Heart right ventricle (tissue), 16 donors: ENCODE measurements around the gene KHSRP. TPM values are rescaled to one million over a fixed set of nuclear protein-coding genes. Genes with fewer than 3 reads are reported as not detected.

ENCODE experiments used
- ATAC-seq, 8 donors: fragments of 200-7000 bp; cut with Tn5 transposase; one replicate each; pipeline ENCODE4 v1.9.1; 2020; ENCODE audit warnings: mild to moderate bottlenecking in 8 of 8, moderate library complexity in 8 of 8, moderate number of reproducible peaks in 1 of 8
- DNase-seq, 2 donors: peaks; one replicate each; pipeline ENCODE4 v3.0.0-alpha.2; 2020
- H3K27ac ChIP-seq, 10 donors: fragments of 200-600 bp; sonication (generic) in 2 of 10; one replicate each; pipeline versions ENCODE4 v1.5.0 to v1.8.0; 2020 to 2022; ENCODE audit warnings: mild to moderate bottlenecking in 3 of 10
- H3K27me3 ChIP-seq, 7 donors: fragments of 200-600 bp; one replicate each; pipeline ENCODE4 v1.8.0; 2021 to 2022; ENCODE audit warnings: mild to moderate bottlenecking in 2 of 7
- H3K36me3 ChIP-seq, 9 donors: fragments of 200-600 bp; sonication (generic) in 1 of 9; one replicate each; pipeline versions ENCODE4 v1.5.0 to v1.8.0; 2020 to 2022; ENCODE audit warnings: mild to moderate bottlenecking in 2 of 9
- H3K4me1 ChIP-seq, 9 donors: fragments of 200-600 bp; sonication (generic) in 1 of 9; one replicate each; pipeline versions ENCODE4 v1.5.0 to v1.8.0; 2020 to 2022; ENCODE audit warnings: mild to moderate bottlenecking in 4 of 9
- H3K4me3 ChIP-seq, 10 donors: fragments of 200-600 bp; sonication (generic) in 2 of 10; one replicate each; pipeline versions ENCODE4 v1.5.0 to v1.8.0; 2020 to 2022; ENCODE audit warnings: mild to moderate bottlenecking in 7 of 10, moderate library complexity in 2 of 10
- H3K9me3 ChIP-seq, 11 donors: fragments of 200-600 bp in 10 of 11; sonication (generic) in 2 of 11; one replicate each; pipeline versions ENCODE4 v1.5.0 to v1.8.0; 2013 to 2022; ENCODE audit warnings: mild to moderate bottlenecking in 2 of 11, control low read depth in 1 of 11, moderate library complexity in 1 of 11
- WGBS, 2 donors: extraction: QIAGEN DNeasy Blood & Tissue Kit; methylation state at CpG; one replicate each; pipeline ENCODE4 v1.1.7; 2013; ENCODE audit warnings: inconsistent platforms in 1 of 2; 5-methylcytosine and 5-hydroxymethylcytosine counted together
- intact Hi-C, 10 donors: fragments of 100-400 bp; cut with DNase I; formaldehyde crosslinking; loops; one replicate each; pipeline versions ENCODE4 v1.11.1 to v1.14.2; 2022
- polyA plus RNA-seq, 2 donors: library from polyadenylated mRNA; stranded (reverse); fragments of 200-250 nt; gene quantifications; one replicate each; pipeline ENCODE4 v1.2.3, GENCODE V29; 2013
- total RNA-seq, 10 donors: library from RNA; stranded (reverse); fragmentation: NEBNext Ultra II Directional in 3 of 10; extraction: Animal tissue kit (Norgen Biotek cat#: 25700) in 3 of 10; gene quantifications; one replicate each; pipeline versions ENCODE4 v1.2.1 to v1.2.4, GENCODE V29; 2021 to 2023
- TF ChIP-seq, protein P1 (sequence below), 9 donors: fragments of 200-600 bp; sonication (generic) in 2 of 9; IDR thresholded peaks; one replicate each; pipeline versions ENCODE4 v1.5.0 to v1.8.0; 2021 to 2022; ENCODE audit warnings: antibody characterized with exemption in 9 of 9, mild to moderate bottlenecking in 5 of 9, moderate library complexity in 1 of 9
- donor health status: Arrhythmogenic right ventricular cardiomyopathy.
- donor health status: ischemic (EF 13 %, LVEDD 7.1; RV severe dilation, severe dysfunction).
- donor health status: healthy with polysubstance abuse.
- donor health status: DM: no; HTN: yes; CAD: no.
- donor health status: DM: no; HTN: no; CAD: no.
- donor health status: ischemic (EF 25% LVEDD 6.9; RV normal size, moderate dysfunction).
- donor health status: ischemic (EF 25% LVEDD 5.7; RV mildly dilated, moderate dysfunction).
- donor health status: healthy.
- donor health status: DM: yes; HTN: yes; CAD: no.
- donor health status: Ischemic cardiomyopathy.
- donor health status: ischemic (EF 35%, LVEDD 5.7; RV mildly dilated, moderate dysfunction).
- donor health status: nonischemic (EF 11% LVEDD 7.7; RV severe dilation, severe dysfunction).
- donor health status: DM: yes; HTN: yes; CAD: no.
- donor health status: PGD.
- donor health status: ischemic (EF 29% LVEDD 5.4; RV normal size, mild dysfunction).
- donor health status: nonischemic (EF 23%, LVEDD 6.1; RV moderate dilation, normal function).

KHSRP gene
- total and polyA plus RNA-seq, 12 donors: 50.9 to 125 (median 86.4) TPM

DNA sequence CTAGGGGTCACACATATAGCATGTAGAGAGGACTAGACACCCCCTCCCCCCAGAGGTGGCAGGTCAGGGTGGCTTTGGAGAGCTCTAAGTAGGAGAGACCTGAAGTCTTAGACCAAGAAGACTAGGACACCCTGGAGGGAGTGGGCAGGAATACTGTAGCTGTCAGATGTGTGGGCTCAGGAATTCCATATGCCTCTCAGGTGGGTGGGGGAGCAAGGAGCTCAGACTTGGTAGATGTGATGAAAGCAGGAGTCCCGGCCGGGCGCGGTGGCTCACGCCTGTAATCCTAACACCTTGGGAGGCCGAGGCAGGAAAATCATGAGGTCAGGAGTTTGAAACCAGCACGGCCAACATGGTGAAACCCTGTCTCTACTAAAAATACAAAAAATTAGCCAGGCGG, 41.1 kb upstream of the KHSRP start:
- DNase-seq (no peak), ATAC-seq (no peak)
- intact Hi-C loops: no loop called here
- peaks cover 0 to 8% (median 2%) of the 10 kb centered on the region in 9 donors for H3K4me1 ChIP-seq
- peaks cover 7 to 54% (median 38%) of the 10 kb centered on the region in 7 donors for H3K27me3 ChIP-seq
- WGBS, 2 donors: 85 to 90% methylated on average over 8 of the region's 8 CpGs
- TF ChIP-seq, protein P1, sequence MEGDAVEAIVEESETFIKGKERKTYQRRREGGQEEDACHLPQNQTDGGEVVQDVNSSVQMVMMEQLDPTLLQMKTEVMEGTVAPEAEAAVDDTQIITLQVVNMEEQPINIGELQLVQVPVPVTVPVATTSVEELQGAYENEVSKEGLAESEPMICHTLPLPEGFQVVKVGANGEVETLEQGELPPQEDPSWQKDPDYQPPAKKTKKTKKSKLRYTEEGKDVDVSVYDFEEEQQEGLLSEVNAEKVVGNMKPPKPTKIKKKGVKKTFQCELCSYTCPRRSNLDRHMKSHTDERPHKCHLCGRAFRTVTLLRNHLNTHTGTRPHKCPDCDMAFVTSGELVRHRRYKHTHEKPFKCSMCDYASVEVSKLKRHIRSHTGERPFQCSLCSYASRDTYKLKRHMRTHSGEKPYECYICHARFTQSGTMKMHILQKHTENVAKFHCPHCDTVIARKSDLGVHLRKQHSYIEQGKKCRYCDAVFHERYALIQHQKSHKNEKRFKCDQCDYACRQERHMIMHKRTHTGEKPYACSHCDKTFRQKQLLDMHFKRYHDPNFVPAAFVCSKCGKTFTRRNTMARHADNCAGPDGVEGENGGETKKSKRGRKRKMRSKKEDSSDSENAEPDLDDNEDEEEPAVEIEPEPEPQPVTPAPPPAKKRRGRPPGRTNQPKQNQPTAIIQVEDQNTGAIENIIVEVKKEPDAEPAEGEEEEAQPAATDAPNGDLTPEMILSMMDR (IDR thresholded peaks at IDR 0.05): no peak
- no peak overlapping the region for H3K27ac ChIP-seq
- H3K9me3 ChIP-seq: no peaks in the 10 kb centered on the region
- H3K36me3 ChIP-seq: peaks cover 0 to 5% (median 0%) of the 10 kb centered on the region in 9 donors
- H3K4me3 ChIP-seq: no peak overlapping the region

DNA sequence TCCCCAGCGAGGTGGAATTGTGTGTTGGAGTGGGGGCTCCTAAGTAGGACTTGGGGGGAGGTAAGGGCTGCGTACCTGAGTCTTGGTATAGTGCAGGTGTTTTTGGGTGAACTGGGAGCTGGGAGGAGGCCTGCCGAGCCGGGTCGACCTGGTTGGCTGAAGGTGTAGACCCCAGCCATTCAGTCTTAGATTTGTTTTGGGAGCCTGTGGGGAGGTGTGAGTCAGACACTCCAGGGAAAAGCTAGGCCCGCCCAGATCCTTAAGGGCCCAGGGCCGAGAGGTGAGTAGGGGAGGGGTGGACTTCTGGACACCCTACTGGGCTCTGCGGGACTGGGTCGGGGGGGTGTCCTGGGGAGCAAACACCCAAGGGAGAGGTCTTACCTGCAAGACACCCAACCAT, 40.4 kb upstream of the KHSRP start:
- Histone ChIP-seq H3K27me3 (peaks cover 7 to 54% (median 38%) of the 10 kb centered on the region in 7 donors), H3K4me1 (peaks cover 0 to 15% (median 4%) of the 10 kb centered on the region in 9 donors), H3K4me3 (no peak overlapping the region), H3K9me3 (no peaks in the 10 kb centered on the region), H3K27ac (no peak overlapping the region), H3K36me3 (peaks cover 0 to 5% (median 0%) of the 10 kb centered on the region in 9 donors)
- DNase-seq: no peak
- intact Hi-C loops: no loop called here
- WGBS, 2 donors: 40 to 52% methylated on average over 9 of the region's 9 CpGs
- TF ChIP-seq, protein P1 (IDR thresholded peaks at IDR 0.05): no peak
- ATAC-seq: no peak

DNA sequence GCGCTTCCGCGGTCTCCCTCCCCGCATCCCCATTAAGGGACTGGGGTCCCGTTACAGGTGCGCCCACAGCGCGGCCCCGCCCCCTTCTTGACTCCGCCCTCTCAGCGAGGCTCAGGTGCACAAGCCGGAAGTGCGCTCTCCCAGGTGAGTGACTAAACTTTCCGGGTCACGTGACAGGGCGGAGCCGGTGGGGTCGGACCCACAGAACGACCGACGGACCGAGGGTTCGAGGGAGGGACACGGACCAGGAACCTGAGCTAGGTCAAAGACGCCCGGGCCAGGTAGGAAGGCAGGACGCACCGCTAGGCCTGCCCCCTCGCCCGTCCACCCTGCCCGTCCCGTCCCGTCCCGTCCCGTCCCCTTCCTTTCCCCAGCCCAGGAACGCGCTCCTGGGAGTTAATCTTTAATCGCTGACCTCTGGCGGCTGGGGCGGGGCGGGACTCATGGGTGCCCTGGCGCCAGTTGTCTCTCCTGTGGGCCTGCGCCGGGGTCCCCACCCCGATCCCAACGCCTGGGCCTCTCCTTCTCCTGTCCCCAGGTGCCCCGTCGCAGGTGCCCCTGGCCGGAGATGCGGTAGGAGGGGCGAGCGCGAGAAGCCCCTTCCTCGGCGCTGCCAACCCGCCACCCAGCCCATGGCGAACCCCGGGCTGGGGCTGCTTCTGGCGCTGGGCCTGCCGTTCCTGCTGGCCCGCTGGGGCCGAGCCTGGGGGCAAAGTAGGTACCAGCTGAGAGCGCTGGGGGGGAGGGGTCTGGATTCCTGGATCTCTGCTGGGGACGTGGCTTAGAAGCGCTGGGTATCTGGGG, 39.7 kb upstream of the KHSRP start, which contains the start of gene CRB3:
CRB3 (plus strand) TSS at position 202 of the 804 bp plus-strand sequence; CDS start at position 633, 431 bp downstream.
- intact Hi-C loops: no loop called here

More for the DNA sequence above, 39.7 kb upstream of the KHSRP start, which contains the start of gene CRB3:
- Histone ChIP-seq H3K9me3 (no peaks in the 10 kb centered on the region), H3K36me3 (peaks cover 0 to 5% (median 0%) of the 10 kb centered on the region in 9 donors), H3K4me1 (peaks cover 0 to 20% (median 5%) of the 10 kb centered on the region in 9 donors), H3K27ac (no peak within 1 kb of the TSS), H3K4me3 (peak within 1 kb of the TSS in 1 of 10 donors; percentile 10), H3K27me3 (peaks cover 7 to 54% (median 38%) of the 10 kb centered on the region in 7 donors)
- 3 to 4% methylated on average over 56 to 65 of the region's 65 CpGs for WGBS, 2 donors
- ATAC-seq (no peak), DNase-seq (no peak)
- TF ChIP-seq, protein P1 (IDR thresholded peaks at IDR 0.05): no peak
